D721Med (cell line): ENCODE results near the gene CYP1A2.
A peak's percentile ranks its signal among the peaks of the same experiment; 100 is the strongest.

Source experiments
- DNase-seq: peaks from one replicate; pipeline ENCODE4 v3.0.0; 2011; ENCODE audit warnings: low spot score; ENCODE audit not compliant: insufficient read length
- FAIRE-seq: peaks from 2 replicates; lab custom pipeline; 2011; peaks lifted over from hg19 to GRCh38; lab: Jason Lieb, UNC
- TF ChIP-seq, protein P1 (sequence below): IDR thresholded peaks from 2 replicates; pipeline ENCODE4 v1.5.1; 2012; ENCODE audit warnings: mild to moderate bottlenecking, control low read depth; ENCODE audit not compliant: insufficient read depth; ENCODE audit errors: missing control alignments

Gene CYP1A2

DNA sequence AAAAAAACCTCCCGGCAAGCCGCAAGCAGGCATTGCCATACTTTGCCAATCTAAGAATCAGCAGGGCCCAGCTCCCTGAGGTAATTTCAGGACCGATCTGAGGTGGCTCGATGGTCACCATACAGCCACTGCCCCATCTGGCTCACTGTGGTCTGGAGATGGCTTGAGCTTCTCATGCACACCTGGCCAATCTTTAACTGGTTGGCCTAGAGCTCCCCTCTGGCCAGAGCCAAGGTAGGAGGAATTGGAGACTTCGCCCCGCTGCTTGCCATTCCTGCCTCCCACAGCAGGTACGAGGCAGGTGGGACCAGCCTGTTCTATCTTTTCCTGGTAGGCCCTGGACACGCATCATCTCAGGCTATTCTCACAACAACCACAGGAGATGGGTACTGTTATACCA lies 10.1 kb downstream of the CYP1A2 start:
- no peak for DNase-seq
- TF ChIP-seq, protein P1, sequence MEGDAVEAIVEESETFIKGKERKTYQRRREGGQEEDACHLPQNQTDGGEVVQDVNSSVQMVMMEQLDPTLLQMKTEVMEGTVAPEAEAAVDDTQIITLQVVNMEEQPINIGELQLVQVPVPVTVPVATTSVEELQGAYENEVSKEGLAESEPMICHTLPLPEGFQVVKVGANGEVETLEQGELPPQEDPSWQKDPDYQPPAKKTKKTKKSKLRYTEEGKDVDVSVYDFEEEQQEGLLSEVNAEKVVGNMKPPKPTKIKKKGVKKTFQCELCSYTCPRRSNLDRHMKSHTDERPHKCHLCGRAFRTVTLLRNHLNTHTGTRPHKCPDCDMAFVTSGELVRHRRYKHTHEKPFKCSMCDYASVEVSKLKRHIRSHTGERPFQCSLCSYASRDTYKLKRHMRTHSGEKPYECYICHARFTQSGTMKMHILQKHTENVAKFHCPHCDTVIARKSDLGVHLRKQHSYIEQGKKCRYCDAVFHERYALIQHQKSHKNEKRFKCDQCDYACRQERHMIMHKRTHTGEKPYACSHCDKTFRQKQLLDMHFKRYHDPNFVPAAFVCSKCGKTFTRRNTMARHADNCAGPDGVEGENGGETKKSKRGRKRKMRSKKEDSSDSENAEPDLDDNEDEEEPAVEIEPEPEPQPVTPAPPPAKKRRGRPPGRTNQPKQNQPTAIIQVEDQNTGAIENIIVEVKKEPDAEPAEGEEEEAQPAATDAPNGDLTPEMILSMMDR: no peak
- no peak for FAIRE-seq

DNA sequence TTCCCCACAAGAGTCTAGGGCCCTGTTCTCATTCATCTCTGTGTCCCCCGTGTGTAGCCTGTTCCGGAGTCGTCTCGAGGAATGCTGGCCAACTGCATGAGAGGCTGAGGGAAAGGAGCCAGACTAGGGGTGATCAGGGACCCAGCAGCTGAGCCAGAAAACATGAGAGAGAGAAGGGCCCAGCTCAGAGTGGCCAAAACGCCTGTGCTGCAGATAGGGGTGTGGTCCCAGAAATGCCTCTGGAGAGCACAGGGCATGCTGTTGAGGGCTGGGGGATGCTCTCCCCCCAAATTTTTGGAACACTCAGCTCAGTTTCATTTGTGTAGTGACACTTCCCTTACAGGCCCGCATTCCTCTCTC lies 14.1 kb downstream of the CYP1A2 start:
- TF ChIP-seq, protein P1: no peak
- FAIRE-seq (no peak), DNase-seq (no peak)

DNA sequence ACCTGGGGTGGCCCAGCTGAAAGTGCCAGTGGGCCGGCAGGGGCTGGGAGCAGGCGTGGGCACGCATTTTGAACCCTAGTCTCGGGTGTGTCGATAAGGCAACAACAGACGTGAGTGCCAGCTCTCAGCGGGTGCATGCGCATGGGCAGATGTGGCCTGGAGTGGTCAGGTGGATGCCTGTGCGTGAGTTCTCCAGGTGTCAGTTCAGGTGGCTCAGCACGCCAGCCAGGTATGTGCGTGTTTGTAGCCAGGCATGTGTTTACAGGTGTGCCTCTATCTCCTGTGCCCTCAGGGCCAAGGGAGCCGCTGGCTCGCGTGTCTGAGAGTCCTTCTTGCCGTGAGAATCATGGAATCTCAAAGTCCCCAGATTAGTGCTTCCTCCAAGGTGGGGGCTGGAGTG lies 14.8 kb downstream of the CYP1A2 start:
- TF ChIP-seq, protein P1: no peak
- FAIRE-seq (no peak), DNase-seq (no peak)

DNA sequence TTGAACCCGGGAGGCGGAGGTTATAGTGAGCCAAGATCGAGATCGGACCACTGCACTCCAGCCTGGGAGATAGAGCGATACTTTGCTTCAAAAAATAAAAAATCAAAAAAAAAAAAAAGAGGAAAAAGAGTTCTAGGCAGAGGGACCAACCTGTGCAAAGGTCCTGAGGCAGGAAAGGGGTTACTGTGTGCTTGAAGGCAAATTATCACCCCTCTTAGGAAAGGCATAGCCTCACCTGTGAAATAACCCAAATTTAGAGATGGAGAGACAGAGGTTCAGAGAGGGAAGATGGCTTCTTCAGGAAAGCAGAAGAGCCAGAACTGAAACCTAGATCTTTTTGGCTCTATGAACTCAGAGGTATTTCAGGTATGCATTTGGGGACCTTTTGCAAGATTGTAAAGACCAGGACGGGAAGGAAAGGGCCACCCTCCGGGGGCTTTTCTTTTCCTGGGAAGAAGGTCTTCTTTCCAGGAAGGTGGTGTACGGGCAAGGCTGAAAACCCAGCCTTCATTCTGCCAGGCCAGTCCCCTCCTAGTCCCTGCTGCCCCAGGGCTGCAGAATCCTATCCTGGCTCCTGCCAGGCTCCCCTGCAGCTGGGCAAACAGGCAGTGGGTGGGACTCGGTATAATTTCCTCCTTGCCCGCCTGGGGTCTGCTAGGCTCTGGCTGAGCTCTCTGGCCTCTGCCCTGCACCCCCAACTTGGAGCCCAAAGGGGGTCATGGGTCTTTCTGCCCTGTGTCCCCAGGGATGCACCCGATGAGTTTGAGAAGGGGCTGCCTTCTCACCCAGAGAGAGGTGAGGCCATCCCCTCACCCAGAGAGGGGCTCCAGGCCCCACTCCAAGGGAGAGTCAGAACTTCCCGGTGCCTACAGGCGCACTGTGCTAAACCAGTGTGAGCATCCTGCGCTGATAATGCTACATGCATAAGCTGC lies 18.8 kb downstream of the CYP1A2 start:
- DNase-seq (no peak), FAIRE-seq (no peak)
- TF ChIP-seq, protein P1: no peak

DNA sequence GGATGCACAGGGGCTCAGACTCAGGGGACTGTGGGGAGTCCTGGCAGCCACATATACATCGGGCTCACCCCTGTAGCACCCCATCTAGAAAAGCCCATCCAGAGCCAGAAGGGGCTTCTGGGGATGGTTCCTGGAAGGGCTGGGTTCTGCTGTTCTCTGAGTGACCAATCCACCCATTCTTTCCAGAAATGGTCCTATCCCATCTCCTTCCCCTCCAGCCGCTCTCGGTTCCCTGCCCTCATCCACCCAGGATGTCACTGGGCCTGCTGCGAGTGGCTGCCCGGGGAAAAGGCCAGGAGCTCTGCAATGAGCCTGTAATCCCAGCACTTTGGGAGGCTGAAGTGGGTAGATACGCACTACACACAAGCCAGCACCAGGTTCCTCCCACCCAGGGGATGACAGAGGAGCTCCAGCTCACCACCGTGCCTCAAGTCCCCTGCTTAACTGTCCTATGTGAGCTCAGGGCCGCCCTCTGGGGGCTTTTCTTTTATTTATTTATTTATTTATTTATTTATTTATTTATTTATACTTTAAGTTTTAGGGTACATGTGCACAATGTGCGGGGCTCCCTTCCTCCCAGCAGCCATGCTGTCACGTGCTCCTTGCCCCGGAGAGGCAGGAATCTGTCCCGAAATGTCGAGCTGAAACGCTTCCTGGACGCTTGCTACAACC lies 19.6 kb downstream of the CYP1A2 start:
- FAIRE-seq (no peak), DNase-seq (no peak)
- TF ChIP-seq, protein P1: no peak

DNA sequence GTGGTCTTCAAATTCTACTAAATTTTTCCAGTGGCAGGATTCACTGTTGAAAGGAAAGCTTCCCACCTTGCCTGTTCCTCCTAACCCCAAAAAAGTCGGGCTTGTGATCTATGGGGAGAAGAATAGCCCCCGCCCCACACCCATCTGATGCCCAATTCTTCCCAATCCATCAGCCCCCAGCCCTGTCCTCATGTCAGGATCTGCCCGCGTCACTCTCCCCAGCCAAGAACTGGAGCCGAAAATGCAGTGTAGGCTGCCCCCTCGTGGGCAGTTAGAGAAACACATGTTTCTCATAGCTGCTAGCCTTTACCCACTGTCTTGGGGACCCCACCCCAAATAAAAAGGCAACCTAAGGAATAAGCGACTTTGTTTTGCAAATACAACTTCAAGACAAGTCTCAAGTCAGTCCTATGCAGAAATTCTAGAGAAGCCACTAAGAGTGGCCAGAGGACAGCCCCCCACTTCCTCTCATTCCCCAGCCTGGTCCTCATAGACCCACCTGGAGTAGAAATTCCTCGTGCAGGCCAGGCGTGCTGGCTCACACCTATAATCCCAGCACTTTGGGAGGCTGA lies 20.2 kb downstream of the CYP1A2 start:
- FAIRE-seq (no peak), DNase-seq (peak; percentile 80)
- TF ChIP-seq, protein P1: peak; percentile 81
